ENCODE results near the gene MANEAL. TPM values are rescaled to one million over a fixed set of nuclear protein-coding genes. Genes with fewer than 3 reads are reported as not detected.

Gene MANEAL
- total and polyA plus RNA-seq, 2 of the 4 experiments (the other 2 are of a cell fraction): 0.54 to 0.55 TPM

DNA sequence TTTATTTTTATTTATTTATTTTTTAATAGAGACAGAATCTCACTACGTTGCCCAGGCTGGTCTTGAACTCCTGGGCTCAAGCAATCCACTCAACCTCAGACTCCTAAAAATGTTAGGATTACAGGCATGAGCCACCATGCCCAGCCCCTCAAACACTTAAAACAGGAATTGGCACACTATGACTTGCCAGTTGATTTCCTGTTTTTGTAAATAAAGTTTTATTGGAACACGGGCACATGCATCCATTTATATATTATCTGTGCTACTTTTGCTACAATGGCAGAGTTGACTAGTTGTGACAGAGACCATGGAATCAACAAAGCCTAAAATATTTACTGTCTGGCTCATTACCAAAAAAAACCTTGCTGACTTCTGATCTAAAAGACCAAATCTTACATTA is 30.4 kb downstream of the MANEAL start:
- H3K4me3 ChIP-seq (ENCODE audit: insufficient read depth, low read depth, low read length): no peak overlapping the region
- H3K14ac ChIP-seq (replicated peaks; ENCODE audit: low read depth, low read length): no peak overlapping the region
- H3K4me2 ChIP-seq (ENCODE audit: low read depth, low read length): no peak overlapping the region
- ChIA-PET CTCF (interaction anchor here (0.7 kb wide), 1 partner anchor 36 kb away, joined by 3 read pairs; no protein-coding TSS in a partner anchor), POLR2A (ENCODE audit: unreplicated experiment) (no interaction called here)
- H2BK120ac ChIP-seq (ENCODE audit: low read depth, low read length): no peak overlapping the region
- H2AK5ac ChIP-seq (ENCODE audit: low read depth, low read length): no peak overlapping the region
- H4K91ac ChIP-seq (ENCODE audit: insufficient read depth, low read depth, low read length): no peak overlapping the region
- H3K9me3 ChIP-seq (ENCODE audit: control insufficient read depth, insufficient read depth, low read length): no peaks in the 10 kb centered on the region
- no peak for TF ChIP-seq CHD1 (IDR thresholded peaks at IDR 0.05; ENCODE audit: low read depth, low read length)
- no peak for TF ChIP-seq MAZ (IDR thresholded peaks at IDR 0.05; ENCODE audit: borderline replicate concordance, low read depth, low read length)
- TF ChIP-seq, protein P1, sequence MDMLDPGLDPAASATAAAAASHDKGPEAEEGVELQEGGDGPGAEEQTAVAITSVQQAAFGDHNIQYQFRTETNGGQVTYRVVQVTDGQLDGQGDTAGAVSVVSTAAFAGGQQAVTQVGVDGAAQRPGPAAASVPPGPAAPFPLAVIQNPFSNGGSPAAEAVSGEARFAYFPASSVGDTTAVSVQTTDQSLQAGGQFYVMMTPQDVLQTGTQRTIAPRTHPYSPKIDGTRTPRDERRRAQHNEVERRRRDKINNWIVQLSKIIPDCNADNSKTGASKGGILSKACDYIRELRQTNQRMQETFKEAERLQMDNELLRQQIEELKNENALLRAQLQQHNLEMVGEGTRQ (IDR thresholded peaks at IDR 0.05; ENCODE audit: low read depth, low read length): no peak
- TF ChIP-seq, protein P2, sequence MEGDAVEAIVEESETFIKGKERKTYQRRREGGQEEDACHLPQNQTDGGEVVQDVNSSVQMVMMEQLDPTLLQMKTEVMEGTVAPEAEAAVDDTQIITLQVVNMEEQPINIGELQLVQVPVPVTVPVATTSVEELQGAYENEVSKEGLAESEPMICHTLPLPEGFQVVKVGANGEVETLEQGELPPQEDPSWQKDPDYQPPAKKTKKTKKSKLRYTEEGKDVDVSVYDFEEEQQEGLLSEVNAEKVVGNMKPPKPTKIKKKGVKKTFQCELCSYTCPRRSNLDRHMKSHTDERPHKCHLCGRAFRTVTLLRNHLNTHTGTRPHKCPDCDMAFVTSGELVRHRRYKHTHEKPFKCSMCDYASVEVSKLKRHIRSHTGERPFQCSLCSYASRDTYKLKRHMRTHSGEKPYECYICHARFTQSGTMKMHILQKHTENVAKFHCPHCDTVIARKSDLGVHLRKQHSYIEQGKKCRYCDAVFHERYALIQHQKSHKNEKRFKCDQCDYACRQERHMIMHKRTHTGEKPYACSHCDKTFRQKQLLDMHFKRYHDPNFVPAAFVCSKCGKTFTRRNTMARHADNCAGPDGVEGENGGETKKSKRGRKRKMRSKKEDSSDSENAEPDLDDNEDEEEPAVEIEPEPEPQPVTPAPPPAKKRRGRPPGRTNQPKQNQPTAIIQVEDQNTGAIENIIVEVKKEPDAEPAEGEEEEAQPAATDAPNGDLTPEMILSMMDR (conservative IDR thresholded peaks at IDR 0.05; ENCODE audit: low read depth, low read length): no peak
- TF ChIP-seq, protein P3, sequence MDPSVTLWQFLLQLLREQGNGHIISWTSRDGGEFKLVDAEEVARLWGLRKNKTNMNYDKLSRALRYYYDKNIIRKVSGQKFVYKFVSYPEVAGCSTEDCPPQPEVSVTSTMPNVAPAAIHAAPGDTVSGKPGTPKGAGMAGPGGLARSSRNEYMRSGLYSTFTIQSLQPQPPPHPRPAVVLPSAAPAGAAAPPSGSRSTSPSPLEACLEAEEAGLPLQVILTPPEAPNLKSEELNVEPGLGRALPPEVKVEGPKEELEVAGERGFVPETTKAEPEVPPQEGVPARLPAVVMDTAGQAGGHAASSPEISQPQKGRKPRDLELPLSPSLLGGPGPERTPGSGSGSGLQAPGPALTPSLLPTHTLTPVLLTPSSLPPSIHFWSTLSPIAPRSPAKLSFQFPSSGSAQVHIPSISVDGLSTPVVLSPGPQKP (IDR thresholded peaks at IDR 0.05; ENCODE audit: borderline replicate concordance, low read depth, low read length): no peak
- TF ChIP-seq BHLHE40 (IDR thresholded peaks at IDR 0.05; ENCODE audit: low read depth, low read length): no peak
- TF ChIP-seq POLR2A (IDR thresholded peaks at IDR 0.05; ENCODE audit: low read depth, low read length): no peak
- no peak for TF ChIP-seq SMC3 (IDR thresholded peaks at IDR 0.05; ENCODE audit: low read depth, low read length)
- no peak for TF ChIP-seq RAD21 (IDR thresholded peaks at IDR 0.05; ENCODE audit: low read length)
- TF ChIP-seq RFX5 (IDR thresholded peaks at IDR 0.05; ENCODE audit: low read depth, low read length): no peak
- no peak for TF ChIP-seq FOS (IDR thresholded peaks at IDR 0.05; ENCODE audit: low read depth, low read length)
- no peak for TF ChIP-seq NFE2L2 (IDR thresholded peaks at IDR 0.05; ENCODE audit: low read depth, low read length)
- TF ChIP-seq MAFK (IDR thresholded peaks at IDR 0.05; ENCODE audit: low read depth, low read length): no peak
- no peak for TF ChIP-seq RCOR1 (IDR thresholded peaks at IDR 0.05; ENCODE audit: insufficient replicate concordance, low read length)
- no peak for TF ChIP-seq MXI1 (IDR thresholded peaks at IDR 0.05; ENCODE audit: borderline replicate concordance, low read depth, low read length)
- TF ChIP-seq CEBPB (IDR thresholded peaks at IDR 0.05; ENCODE audit: low read depth, low read length): no peak
- no peak overlapping the region for H2BK20ac ChIP-seq (ENCODE audit: low read depth, low read length)
- H4K5ac ChIP-seq (ENCODE audit: low read depth, low read length): no peak overlapping the region
- no peak overlapping the region for H3K56ac ChIP-seq (ENCODE audit: extremely low read depth, insufficient read depth, low read length)
- no peak overlapping the region for H2AFZ ChIP-seq (replicated peaks; ENCODE audit: low read length, poor library complexity)
- no peak overlapping the region for H3K4ac ChIP-seq (ENCODE audit: low read depth, low read length)
- in situ Hi-C loops (cut with MboI; ENCODE audit: low sequenced_read_pairs): no loop called here
- H2BK5ac ChIP-seq (ENCODE audit: low read depth, low read length, poor library complexity, severe bottlenecking): no peak overlapping the region
- no peak overlapping the region for H2AK9ac ChIP-seq (replicated peaks; ENCODE audit: low read depth, low read length, poor library complexity)
- no peak overlapping the region for H4K8ac ChIP-seq (ENCODE audit: low read depth in 2 of 2, low read length in 2 of 2)
- H3K4me1 ChIP-seq (ENCODE audit: control insufficient read depth, insufficient read depth, low read length): peaks cover 8% of the 10 kb centered on the region; the same call in 1 of the 2 replicates
- intact Hi-C loops (cut with micrococcal nuclease): no loop called here
- no TSS peak for BruUV-seq (replicated peaks)
- H3K27me3 ChIP-seq (ENCODE audit: control insufficient read depth, insufficient read depth, low read length): no peaks in the 10 kb centered on the region
- no CpG with 5 or more reads among the region's 2 CpGs for WGBS, 2 experiments (ENCODE audit: extremely low coverage in 2 of 2, insufficient read length in 1 of 2)
- no peak overlapping the region for H3K18ac ChIP-seq (ENCODE audit: low read depth, low read length)
- no peak overlapping the region for H2BK15ac ChIP-seq (ENCODE audit: low read depth, low read length)
- H3K23ac ChIP-seq (ENCODE audit: low read depth, low read length): no peak overlapping the region
- DNase-seq: no peak
- H3K36me3 ChIP-seq (ENCODE audit: control insufficient read depth, insufficient read depth, low read length): peaks cover 41% of the 10 kb centered on the region
- no peak overlapping the region for H3K9ac ChIP-seq (ENCODE audit: low read depth, low read length)
- dilution Hi-C loops (cut with HindIII; ENCODE audit: low sequenced_read_pairs, unreplicated experiment): no loop called here
- peaks cover 6% of the 10 kb centered on the region; the same call in 1 of the 2 replicates for H3K9me1 ChIP-seq (ENCODE audit: insufficient read depth, low read length)
- H4K20me1 ChIP-seq (ENCODE audit: insufficient read depth, low read length): no peaks in the 10 kb centered on the region
- ATAC-seq (ENCODE audit: low read depth): no peak
- H3K79me1 ChIP-seq (ENCODE audit: low read depth in 1 of 2, low read length in 2 of 2): peaks cover 7 to 11% of the 10 kb centered on the region in 2 experiments; a peak in 3 of 4 replicates
- no peak overlapping the region for H3K27ac ChIP-seq (ENCODE audit: insufficient read depth, low read length)
